ENCODE data around the gene SORCS1. TPM values are rescaled to one million over a fixed set of nuclear protein-coding genes. Genes with fewer than 3 reads are reported as not detected.

Gene SORCS1
- total RNA-seq, 1 experiment from 2014 or later: not detected

DNA sequence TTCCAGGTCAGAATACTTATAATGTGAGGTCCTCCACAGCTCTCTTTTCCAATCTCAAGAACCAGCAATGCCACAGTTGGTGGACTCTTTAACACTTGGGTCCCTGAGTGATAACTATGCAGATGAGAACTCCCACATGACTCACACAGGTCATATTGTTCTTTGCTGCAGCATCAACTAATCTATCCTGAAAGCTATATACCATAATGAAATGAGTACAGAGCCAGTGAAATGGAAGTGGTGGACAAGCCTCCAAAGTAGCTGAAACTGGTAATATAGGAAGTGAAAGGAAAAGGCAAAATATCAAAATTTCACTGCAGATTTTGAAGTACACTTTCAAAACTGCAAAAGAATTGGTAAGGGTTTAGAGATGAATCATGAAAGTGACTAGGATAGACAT, 45.6 kb downstream of the SORCS1 start:
- Mint-ChIP-seq H3K27ac (ENCODE audit: unreplicated experiment) (no peak overlapping the region), H3K27me3 (ENCODE audit: insufficient read depth, unreplicated experiment) (no peaks in the 10 kb centered on the region), H3K36me3 (ENCODE audit: insufficient read depth, unreplicated experiment) (no peaks in the 10 kb centered on the region), H3K9me3 (ENCODE audit: unreplicated experiment) (no peaks in the 10 kb centered on the region), H3K4me1 (ENCODE audit: low read depth, unreplicated experiment) (no peaks in the 10 kb centered on the region), H3K4me3 (ENCODE audit: unreplicated experiment) (no peak overlapping the region)
- H3K27me3 ChIP-seq (replicated peaks; ENCODE audit: control insufficient read depth, insufficient read depth, low read length): no peaks in the 10 kb centered on the region
- DNase-seq: no peak
- no peak overlapping the region for H3K4me3 ChIP-seq (ENCODE audit: low read depth, low read length)
- intact Hi-C loops (cut with micrococcal nuclease; ENCODE audit: unreplicated experiment): no loop called here
- no TSS peak for BruUV-seq (replicated peaks)
- TF ChIP-seq, protein P1, sequence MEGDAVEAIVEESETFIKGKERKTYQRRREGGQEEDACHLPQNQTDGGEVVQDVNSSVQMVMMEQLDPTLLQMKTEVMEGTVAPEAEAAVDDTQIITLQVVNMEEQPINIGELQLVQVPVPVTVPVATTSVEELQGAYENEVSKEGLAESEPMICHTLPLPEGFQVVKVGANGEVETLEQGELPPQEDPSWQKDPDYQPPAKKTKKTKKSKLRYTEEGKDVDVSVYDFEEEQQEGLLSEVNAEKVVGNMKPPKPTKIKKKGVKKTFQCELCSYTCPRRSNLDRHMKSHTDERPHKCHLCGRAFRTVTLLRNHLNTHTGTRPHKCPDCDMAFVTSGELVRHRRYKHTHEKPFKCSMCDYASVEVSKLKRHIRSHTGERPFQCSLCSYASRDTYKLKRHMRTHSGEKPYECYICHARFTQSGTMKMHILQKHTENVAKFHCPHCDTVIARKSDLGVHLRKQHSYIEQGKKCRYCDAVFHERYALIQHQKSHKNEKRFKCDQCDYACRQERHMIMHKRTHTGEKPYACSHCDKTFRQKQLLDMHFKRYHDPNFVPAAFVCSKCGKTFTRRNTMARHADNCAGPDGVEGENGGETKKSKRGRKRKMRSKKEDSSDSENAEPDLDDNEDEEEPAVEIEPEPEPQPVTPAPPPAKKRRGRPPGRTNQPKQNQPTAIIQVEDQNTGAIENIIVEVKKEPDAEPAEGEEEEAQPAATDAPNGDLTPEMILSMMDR (IDR thresholded peaks at IDR 0.05; ENCODE audit: insufficient read depth in 1 of 2, low read depth in 1 of 2, low read length in 1 of 2, severe bottlenecking in 1 of 2, unreplicated experiment in 1 of 2): no peak
- CTCF ChIA-PET: no interaction called here
- POLR2A ChIA-PET: no interaction called here
- no peaks in the 10 kb centered on the region for H3K4me1 ChIP-seq
- no peaks in the 10 kb centered on the region for H3K9me3 ChIP-seq
- no peaks in the 10 kb centered on the region for H3K36me3 ChIP-seq (ENCODE audit: control insufficient read depth, insufficient read depth, low read length)

DNA sequence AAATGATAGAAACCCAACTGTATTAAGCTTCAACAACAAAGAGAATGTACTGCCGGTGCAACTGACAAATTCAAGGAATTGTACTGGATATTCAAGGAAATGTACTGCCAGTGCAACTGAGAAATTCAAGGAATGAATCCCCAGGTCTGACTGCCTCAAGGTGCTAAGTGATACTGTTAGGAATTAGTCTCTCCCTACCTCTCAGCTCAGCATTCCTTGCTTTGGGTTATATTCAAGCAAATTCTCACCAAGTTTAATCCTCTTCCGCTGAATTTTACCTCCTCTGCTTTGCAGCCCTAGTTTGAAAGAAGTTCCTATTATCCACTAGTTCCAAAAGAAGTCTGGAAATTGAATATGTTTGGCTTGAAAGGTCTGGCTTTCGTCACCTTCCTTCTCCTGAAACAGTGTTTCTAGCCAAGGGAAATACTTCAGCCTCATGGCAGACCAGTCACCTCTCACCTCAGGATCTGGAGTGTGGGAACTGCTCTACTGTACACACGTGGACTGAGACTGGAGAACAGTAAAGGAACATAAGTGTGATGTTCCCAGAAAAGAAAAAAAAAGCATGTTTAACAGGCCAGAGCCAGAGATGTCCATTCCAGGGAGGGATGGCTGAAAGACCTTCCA, 60.4 kb downstream of the SORCS1 start:
- no peak overlapping the region for H3K4me3 ChIP-seq (ENCODE audit: low read depth, low read length)
- no peaks in the 10 kb centered on the region for H3K27me3 Mint-ChIP-seq (ENCODE audit: insufficient read depth, unreplicated experiment)
- DNase-seq: no peak
- BruUV-seq (replicated peaks): no TSS peak
- H3K4me1 Mint-ChIP-seq (ENCODE audit: low read depth, unreplicated experiment): no peaks in the 10 kb centered on the region
- H3K4me1 ChIP-seq: no peaks in the 10 kb centered on the region
- H3K27me3 ChIP-seq (replicated peaks; ENCODE audit: control insufficient read depth, insufficient read depth, low read length): no peaks in the 10 kb centered on the region
- H3K9me3 Mint-ChIP-seq (ENCODE audit: unreplicated experiment): peaks cover 9% of the 10 kb centered on the region
- no peaks in the 10 kb centered on the region for H3K9me3 ChIP-seq
- intact Hi-C loops (cut with micrococcal nuclease; ENCODE audit: unreplicated experiment): no loop called here
- ChIA-PET CTCF (no interaction called here), POLR2A (no interaction called here)
- TF ChIP-seq, protein P1 (IDR thresholded peaks at IDR 0.05; ENCODE audit: insufficient read depth in 1 of 2, low read depth in 1 of 2, low read length in 1 of 2, severe bottlenecking in 1 of 2, unreplicated experiment in 1 of 2): no peak
- no peak overlapping the region for H3K4me3 Mint-ChIP-seq (ENCODE audit: unreplicated experiment)
- no peaks in the 10 kb centered on the region for H3K36me3 Mint-ChIP-seq (ENCODE audit: insufficient read depth, unreplicated experiment)
- H3K27ac Mint-ChIP-seq (ENCODE audit: unreplicated experiment): no peak overlapping the region
- H3K36me3 ChIP-seq (ENCODE audit: control insufficient read depth, insufficient read depth, low read length): no peaks in the 10 kb centered on the region

DNA sequence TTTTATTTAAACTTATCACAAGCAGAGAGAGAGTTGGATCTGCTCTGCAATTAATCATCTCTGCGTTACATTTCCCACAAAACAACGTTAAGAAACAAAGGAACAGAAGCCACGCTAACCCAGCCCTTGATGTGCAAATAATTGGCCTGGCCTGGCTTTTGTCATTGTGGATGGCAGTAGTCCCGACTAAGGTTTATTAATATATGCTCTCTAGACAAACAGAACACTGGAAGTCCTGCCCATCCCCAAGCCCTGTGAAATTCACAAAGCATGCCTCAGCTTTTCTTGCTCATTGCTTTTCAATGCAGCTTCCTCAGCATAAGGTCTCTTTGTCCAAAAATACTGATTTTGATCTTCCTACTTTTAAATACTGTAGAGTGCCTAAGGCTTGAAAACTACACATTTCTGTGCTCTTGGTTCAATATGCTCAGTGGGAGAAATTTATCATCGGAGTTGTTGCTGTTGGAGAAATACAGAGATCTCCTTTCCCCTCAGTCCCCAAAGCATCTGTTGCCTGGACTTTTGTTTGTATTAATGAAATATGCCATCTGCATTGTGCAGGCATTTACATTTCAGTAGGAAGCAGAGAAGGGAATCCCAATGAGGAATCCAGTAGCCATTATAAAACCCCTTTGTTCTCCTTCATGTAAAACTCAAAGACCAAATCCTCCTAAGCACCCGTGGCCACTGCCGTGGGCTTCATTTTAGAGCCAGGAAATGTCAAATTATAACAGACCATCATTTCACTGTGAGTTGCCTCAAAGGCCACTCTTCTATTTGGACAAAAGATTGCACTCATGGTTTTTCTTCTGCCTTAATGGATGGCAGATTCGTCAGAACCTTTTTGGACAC, 61.1 kb downstream of the SORCS1 start:
- Histone ChIP-seq H3K9me3 (no peaks in the 10 kb centered on the region), H3K4me1 (no peaks in the 10 kb centered on the region), H3K36me3 (ENCODE audit: control insufficient read depth, insufficient read depth, low read length) (no peaks in the 10 kb centered on the region), H3K27me3 (replicated peaks; ENCODE audit: control insufficient read depth, insufficient read depth, low read length) (no peaks in the 10 kb centered on the region), H3K4me3 (ENCODE audit: low read depth, low read length) (no peak overlapping the region)
- BruUV-seq (replicated peaks): no TSS peak
- ChIA-PET POLR2A (no interaction called here), CTCF (no interaction called here)
- H3K27me3 Mint-ChIP-seq (ENCODE audit: insufficient read depth, unreplicated experiment): no peaks in the 10 kb centered on the region
- peaks cover 5% of the 10 kb centered on the region for H3K9me3 Mint-ChIP-seq (ENCODE audit: unreplicated experiment)
- no peak overlapping the region for H3K27ac Mint-ChIP-seq (ENCODE audit: unreplicated experiment)
- TF ChIP-seq, protein P1 (IDR thresholded peaks at IDR 0.05; ENCODE audit: insufficient read depth in 1 of 2, low read depth in 1 of 2, low read length in 1 of 2, severe bottlenecking in 1 of 2, unreplicated experiment in 1 of 2): no peak
- intact Hi-C loops (cut with micrococcal nuclease; ENCODE audit: unreplicated experiment): no loop called here
- H3K4me1 Mint-ChIP-seq (ENCODE audit: low read depth, unreplicated experiment): no peaks in the 10 kb centered on the region
- H3K4me3 Mint-ChIP-seq (ENCODE audit: unreplicated experiment): no peak overlapping the region
- H3K36me3 Mint-ChIP-seq (ENCODE audit: insufficient read depth, unreplicated experiment): no peaks in the 10 kb centered on the region
- DNase-seq: no peak

Data from Caco-2 (cell line).